Mucosa of descending colon (tissue), 3 donors: ENCODE results near the gene MBOAT1. TPM values are rescaled to one million over a fixed set of nuclear protein-coding genes. Genes with fewer than 3 reads are reported as not detected.

Experiments used
- ATAC-seq: fragments of 200-7000 bp; cut with Tn5 transposase; one replicate; pipeline ENCODE4 v1.9.1; 2020; ENCODE audit warnings: mild to moderate bottlenecking, moderate library complexity
- DNase-seq, 3 donors: peaks; one replicate each; pipeline ENCODE4 v3.0.0-alpha.2; 2020
- H3K36me3 ChIP-seq: fragments of 200-600 bp; one replicate; pipeline ENCODE4 v1.8.0; 2021; ENCODE audit warnings: low read depth, mild to moderate bottlenecking
- H3K4me1 ChIP-seq: fragments of 200-600 bp; one replicate; pipeline ENCODE4 v1.8.0; 2021; ENCODE audit warnings: low read depth, mild to moderate bottlenecking
- H3K4me3 ChIP-seq: fragments of 200-600 bp; one replicate; pipeline ENCODE4 v1.8.0; 2021; ENCODE audit warnings: mild to moderate bottlenecking
- H3K9me3 ChIP-seq: fragments of 200-600 bp; one replicate; pipeline ENCODE4 v1.8.0; 2021; ENCODE audit warnings: mild to moderate bottlenecking
- CTCF ChIP-seq: fragments of 200-600 bp; IDR thresholded peaks from one replicate; pipeline ENCODE4 v1.8.0; 2022; ENCODE audit warnings: antibody characterized with exemption, mild to moderate bottlenecking
- intact Hi-C, 2 donors: fragments of 100-400 bp; cut with DNase I in 1 of 2; cut with micrococcal nuclease in 1 of 2; formaldehyde crosslinking; loops; one replicate each; pipeline versions ENCODE4 v1.11.0 to v1.11.1; 2022; cut with DNase I, micrococcal nuclease
- total RNA-seq, 3 donors: library from RNA; stranded (reverse); fragmentation: NEBNext Ultra II Directional in 2 of 3; extraction: Animal tissue kit (Norgen Biotek cat#: 25700) in 2 of 3; gene quantifications; one replicate each; pipeline versions ENCODE4 v1.2.1 to v1.2.4, GENCODE V29; 2021 to 2023
- donor health status: DM: no; HTN: no; CAD: no; lungs with moderate emphysema.
- donor health status: DM: no; HTN: no; CAD: no.
- donor health status: DM: no; HTN: yes; CAD: no.

Gene MBOAT1
- total RNA-seq, 3 donors from 2014 or later: 33.7 to 77.0 (median 54.4) TPM

DNA sequence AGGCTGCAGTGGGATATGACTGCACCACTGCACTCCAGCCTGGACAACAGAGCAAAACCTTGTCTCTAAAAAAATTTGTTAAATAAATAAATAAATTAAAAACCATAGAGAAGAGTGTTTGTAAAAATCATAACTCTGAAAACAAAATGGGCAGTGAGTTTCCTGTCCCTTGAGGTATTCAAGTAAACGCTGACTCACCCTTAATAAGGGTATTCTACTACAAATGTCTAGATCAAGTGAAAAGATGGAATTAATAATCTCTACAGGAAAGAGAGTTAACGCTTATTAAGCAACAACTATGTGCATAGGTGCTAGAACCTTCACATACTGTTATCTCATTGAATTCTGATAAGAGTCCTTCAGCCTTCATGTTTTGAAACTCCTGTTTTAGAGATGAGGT, 19.9 kb upstream of the MBOAT1 start:
- H3K9me3 ChIP-seq: no peaks in the 10 kb centered on the region
- no peak overlapping the region for H3K4me3 ChIP-seq
- TF ChIP-seq CTCF: no peak
- ATAC-seq (no peak), DNase-seq (no peak)
- H3K36me3 ChIP-seq: no peaks in the 10 kb centered on the region
- intact Hi-C loops: no loop called here
- peaks cover 16% of the 10 kb centered on the region for H3K4me1 ChIP-seq

GRCh38 chr6:20230401-20231119, 18.3 kb upstream of the MBOAT1 start:
- intact Hi-C loops: no loop called here
- ATAC-seq (peak; percentile 87), DNase-seq (no peak)
- H3K36me3 ChIP-seq: no peaks in the 10 kb centered on the region
- H3K4me1 ChIP-seq: peaks cover 8% of the 10 kb centered on the region
- no peaks in the 10 kb centered on the region for H3K9me3 ChIP-seq
- no peak for TF ChIP-seq CTCF
- no peak overlapping the region for H3K4me3 ChIP-seq

DNA sequence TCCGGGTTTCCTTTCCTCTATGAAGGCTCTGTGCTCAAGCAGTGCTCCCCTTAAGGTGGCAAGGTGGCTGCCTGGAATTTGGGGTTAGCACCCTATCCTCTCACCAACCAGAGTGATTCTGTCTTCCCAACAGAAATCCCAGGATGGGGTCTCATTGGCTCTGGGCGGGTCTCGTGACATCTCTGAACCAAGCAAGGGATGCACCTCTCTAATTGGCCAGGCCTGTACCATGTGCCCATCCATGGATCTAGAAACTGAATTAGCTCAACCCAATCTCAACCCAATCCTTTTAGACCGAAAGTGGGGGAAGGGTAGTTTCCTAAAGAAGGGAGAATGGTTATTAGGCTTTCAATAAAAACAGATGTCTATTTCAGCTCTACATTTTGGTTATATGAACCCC, 17.6 kb upstream of the MBOAT1 start:
- no peak overlapping the region for H3K4me3 ChIP-seq
- peaks cover 8% of the 10 kb centered on the region for H3K4me1 ChIP-seq
- no peaks in the 10 kb centered on the region for H3K9me3 ChIP-seq
- TF ChIP-seq CTCF: no peak
- DNase-seq: no peak
- ATAC-seq: no peak
- no peaks in the 10 kb centered on the region for H3K36me3 ChIP-seq
- intact Hi-C loops: no loop called here

- no peak for ATAC-seq
- intact Hi-C loops: no loop called here
- no peaks in the 10 kb centered on the region for H3K36me3 ChIP-seq
- TF ChIP-seq CTCF: no peak
- peaks cover 8% of the 10 kb centered on the region for H3K4me1 ChIP-seq
- H3K9me3 ChIP-seq: no peaks in the 10 kb centered on the region
- DNase-seq: no peak
- no peak overlapping the region for H3K4me3 ChIP-seq
Measured at GRCh38 chr6:20227350-20227749, 15.1 kb upstream of the MBOAT1 start.

DNA sequence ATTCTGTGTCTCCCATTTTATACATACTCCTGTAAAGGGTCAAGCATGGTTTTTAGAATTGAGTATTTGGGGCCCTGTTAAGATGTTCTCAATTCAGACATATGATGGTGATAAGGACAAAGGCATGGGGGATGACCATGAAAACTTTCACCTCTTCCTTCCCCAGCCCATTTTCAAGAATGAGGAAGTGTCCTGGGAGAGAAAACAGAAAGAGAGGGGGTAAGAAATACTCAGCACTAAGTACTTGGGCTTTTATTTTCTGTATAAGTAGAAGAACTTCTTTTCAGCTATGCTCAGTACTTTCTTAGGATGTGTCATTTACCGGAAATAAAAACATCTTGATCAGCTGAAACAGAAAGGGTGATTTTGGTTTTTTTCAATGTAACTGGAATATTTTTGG, 10.9 kb upstream of the MBOAT1 start:
- Histone ChIP-seq H3K9me3 (no peaks in the 10 kb centered on the region), H3K36me3 (no peaks in the 10 kb centered on the region), H3K4me1 (peaks cover 13% of the 10 kb centered on the region), H3K4me3 (no peak overlapping the region)
- no peak for TF ChIP-seq CTCF
- ATAC-seq: no peak
- no peak for DNase-seq
- intact Hi-C loops: no loop called here

DNA sequence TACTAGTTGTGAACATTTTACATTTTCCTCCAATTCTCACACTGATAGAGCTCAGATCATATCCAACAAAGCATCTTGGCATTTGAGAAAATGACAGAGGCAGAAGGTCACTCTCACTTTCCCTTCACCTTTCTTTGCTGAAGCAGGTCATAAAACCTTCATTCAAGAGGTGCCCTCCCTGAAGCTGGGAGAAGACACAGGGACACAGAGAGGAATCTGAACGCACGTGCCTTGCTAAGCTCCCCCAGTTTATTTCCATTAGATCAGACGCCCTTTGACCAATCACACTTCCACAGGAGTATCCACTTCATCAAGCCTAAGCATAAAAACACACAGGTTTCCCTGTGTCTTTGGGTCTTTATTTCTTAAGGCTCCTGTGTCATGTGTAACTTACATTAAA, 9.2 kb upstream of the MBOAT1 start:
- Histone ChIP-seq H3K36me3 (no peaks in the 10 kb centered on the region), H3K4me3 (no peak overlapping the region), H3K9me3 (no peaks in the 10 kb centered on the region), H3K4me1 (peaks cover 13% of the 10 kb centered on the region)
- intact Hi-C loops: no loop called here
- ATAC-seq (peak; percentile 44), DNase-seq (peak in 1 of 3 donors; percentile 21)
- no peak for TF ChIP-seq CTCF
